ENCODE data around the gene PLTP. TPM values are rescaled to one million over a fixed set of nuclear protein-coding genes. Genes with fewer than 3 reads are reported as not detected.
"Not testable (repeated sequence)": the region's sequence is repeated elsewhere in the genome, so short reads cannot be mapped to it uniquely, and the experiment has no call there.

PLTP gene
- total RNA-seq, 1 donor from 2014 or later, result 19.2 TPM

DNA sequence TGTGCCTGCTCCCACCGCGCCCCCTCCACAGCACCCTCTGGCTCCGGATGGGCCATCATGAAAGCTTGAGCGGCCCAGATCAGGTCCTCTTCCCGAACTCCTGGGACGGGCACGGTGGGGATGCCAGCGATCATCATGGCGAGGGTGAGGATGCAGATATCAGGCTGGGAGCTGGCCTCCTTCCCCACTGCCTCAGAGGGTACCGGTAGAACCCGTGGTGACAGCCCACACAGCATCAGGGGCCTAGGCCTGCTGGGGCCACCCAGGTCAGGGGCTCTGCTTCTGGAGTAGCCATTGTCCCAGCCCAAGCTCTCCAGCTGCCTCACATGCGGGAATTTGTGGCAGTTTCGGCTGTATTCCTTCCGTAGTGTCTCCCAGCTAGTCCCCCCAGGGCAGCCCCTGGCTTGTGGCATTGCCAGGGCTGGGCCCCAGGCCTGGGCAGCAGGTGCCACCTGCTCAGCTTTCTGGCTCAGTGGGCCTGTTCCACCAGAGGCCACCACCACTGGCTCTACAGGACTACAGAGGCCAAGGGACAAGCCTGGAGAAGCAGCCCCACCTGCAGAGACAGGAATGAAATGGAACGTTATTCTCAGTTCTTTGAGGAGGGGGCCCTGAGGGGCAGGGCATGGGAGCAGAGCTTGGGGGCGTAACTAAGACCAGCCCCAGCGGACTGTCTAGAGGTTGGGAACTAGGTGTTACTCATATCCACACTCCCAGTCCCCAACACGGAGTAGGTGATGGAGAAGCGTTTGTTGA lies 25.2 kb downstream of the PLTP start:
- FAIRE-seq (no peak), DNase-seq (ENCODE audit: low spot score in 2 of 2) (no peak)

DNA sequence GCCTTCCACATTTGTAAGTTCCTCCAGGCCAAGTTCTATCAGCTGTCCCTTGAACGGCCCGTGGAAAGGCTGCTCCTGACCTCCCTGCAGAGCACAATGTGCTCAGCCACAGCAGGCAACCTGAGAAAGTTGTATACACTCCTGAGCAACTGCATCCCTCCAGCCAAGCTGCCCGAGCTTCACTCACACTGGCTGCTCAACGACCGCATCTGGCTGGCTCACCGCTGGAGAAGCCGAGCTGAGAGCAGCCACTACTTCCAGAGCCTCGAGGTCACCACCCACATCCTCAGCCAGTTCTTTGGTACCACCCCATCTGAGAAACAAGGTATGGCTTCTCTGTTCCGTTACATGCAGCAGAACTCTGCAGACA lies 28.9 kb downstream of the PLTP start:
- FAIRE-seq, result no peak
- no peak for DNase-seq (ENCODE audit: low spot score in 2 of 2)

DNA sequence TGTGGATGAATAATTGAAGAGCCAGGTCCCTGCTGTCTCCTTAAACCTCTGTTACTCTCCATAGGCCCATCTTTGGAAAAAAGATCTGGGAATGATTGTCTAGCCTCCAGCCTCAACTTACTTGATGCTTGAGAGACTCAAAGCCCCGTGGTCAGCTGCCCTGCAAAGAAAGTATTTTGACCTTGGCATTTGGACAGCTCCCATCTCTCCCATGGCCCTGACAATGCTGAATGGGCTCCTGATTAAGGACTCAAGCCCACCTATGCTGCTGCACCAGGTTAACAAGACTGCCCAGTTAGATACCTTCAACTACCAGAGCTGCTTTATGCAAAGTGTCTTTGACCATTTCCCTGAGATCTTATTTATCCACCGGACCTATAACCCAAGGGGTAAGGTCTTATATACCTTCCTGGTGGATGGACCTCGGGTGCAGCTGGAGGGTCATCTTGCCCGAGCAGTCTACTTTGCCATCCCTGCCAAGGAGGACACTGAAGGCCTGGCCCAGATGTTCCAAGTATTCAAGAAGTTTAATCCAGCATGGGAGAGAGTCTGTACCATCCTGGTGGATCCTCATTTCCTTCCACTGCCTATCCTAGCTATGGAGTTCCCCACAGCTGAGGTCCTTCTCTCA lies 29.4 kb downstream of the PLTP start:
- DNase-seq (ENCODE audit: low spot score in 2 of 2) (no peak), FAIRE-seq (no peak)

DNA sequence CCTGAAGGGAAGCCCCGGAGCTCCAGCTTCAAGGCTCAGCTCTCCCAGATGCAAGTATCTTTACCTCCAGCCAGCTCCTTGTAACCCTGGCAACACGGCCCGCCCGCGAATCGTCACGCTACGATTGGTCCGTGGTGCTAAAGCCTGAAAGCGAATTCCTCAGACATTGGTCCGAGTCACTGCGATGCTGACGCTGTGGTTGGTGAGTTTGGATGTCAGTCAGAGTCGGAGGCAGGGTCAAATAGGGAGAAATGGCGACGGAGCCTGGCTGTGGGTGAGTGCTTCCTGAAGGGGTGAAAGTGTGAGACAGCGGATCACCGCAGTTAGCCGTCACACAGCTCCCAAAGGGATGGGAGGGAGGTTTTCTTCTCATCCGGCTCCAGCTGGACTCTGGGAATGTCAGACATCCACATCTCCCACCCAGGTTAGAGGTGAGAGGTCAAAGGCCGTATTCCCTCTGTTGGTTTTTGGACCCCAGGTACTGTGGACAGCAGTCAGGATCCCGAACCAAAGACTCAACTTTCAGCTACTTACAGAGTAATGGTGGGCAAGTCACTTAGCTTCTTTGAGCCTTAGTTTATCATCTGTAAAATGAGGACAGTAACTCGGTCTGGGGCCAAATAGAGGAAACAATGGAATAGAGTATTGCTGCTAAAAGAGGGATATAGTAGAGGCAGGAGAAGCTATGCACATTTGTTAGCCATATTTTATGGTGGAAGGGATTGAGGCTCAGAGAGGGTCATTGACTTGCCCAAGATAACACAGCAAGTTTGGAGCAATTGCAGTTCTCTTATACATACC lies 30.8 kb downstream of the PLTP start, which contains the start of gene ZSWIM1:
ZSWIM1 (plus strand) TSS at position 240 of the 801 bp plus-strand sequence. CDS start 1,366 bp downstream, outside the sequence.
- FAIRE-seq, result peak; percentile 92
- DNase-seq (ENCODE audit: low spot score in 2 of 2), result peak; percentile 85 to 94

DNA sequence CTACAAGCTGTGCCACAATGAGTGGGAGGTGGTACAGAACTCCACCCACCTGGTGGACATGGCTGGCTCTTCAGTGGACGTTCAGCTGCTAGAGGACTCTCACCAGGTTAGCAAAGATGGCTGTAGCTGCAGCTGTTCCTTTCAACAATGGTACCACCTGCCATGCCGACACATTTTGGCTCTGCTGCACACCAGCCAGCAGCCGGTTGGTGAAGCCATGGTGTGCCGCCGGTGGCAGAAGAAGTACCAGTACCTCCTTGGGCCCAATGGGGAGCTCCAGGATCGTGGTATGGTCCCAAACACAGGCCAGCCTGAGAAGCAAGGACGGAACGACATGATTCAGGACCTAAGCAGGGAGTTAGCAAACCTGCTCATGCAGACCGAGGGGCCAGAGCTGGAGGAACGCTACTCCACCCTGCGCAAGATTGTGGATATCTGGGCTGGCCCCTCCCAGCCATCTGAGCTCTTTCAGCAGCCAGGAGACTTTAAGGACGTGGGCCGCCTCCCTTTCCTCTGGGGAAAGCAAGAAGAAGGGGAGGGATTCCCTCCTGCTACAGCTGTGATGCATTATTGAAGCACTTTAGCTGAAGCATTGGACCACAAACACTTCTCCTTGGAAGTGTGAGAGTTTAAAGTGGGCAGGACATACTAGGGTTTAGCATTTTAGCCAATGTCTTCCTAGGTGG lies 33.7 kb downstream of the PLTP start:
- no peak for DNase-seq (ENCODE audit: low spot score in 2 of 2)
- no peak for FAIRE-seq

DNA sequence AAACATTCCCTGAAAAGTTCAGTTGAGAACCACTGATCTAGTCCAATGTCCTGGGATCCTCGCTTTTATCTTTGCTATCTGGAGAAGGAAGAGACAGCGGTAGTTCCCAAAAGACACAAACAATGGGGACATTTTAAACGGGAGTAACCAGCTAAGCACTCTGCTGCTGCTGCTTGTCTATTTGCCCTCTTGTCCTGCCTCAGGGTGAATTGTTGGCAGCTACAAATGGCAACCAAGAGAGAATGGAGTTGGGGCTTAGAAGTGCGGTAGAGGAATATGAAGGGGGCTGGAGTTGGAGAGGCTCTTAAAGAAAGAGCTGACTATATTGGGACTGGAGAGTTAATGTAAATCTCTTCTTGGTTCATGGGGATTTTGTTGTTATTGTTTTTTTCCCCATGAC lies 37.4 kb downstream of the PLTP start:
- DNase-seq (ENCODE audit: low spot score in 2 of 2), result no peak
- no peak for FAIRE-seq

DNA sequence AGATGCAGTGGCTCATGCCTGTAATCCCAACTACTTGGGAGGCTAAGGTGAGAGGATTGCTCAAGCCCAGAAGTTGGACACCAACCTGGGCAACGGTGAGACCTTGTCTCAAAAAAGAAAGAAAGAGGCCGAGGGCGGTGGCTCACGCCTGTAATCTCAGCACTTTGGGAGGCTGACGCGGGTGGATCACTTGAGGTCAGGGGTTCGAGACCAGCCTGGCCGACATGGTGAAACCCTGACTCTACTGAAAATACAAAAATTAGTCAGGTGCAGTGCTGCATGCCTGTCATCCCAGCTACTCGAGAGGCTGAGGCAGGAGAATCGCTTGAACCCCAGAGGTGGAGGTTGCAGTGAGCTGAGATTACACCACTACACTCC lies 37.9 kb downstream of the PLTP start:
- not testable (repeated sequence) for DNase-seq (ENCODE audit: low spot score in 2 of 2); FAIRE-seq

DNA sequence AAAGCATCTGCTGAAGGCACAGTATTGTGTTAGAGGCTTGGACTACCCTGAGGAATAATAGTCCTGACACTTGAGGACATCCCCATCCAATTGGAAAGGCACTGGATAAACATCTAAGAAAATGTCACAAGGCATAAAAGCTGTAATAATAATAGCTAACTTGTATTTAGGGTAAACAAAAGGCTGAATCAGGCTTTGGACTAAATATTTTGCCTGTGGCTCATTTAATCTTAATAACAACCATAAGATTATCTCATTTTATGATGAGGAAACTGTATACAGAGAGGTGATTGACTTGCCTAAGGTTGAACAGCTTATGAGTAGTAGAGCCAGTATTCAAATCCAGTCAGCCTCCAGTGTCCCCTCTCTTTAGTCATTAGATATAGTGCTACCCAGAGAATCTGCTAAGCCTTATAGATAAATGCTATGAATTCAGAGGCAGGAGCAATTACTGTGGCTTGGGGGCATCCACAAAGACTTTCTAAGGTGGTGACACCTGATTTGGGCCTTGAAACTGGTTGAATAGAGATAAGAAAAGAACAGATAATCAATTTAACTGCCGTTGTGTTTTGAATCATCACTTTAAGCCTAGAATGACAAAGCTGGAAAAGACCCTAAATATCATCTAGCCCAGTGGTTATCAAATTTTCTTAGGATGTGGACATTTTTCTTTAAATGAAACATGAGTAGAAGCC lies 38.4 kb downstream of the PLTP start:
- FAIRE-seq (no peak), DNase-seq (ENCODE audit: low spot score in 2 of 2) (no peak)

DNA sequence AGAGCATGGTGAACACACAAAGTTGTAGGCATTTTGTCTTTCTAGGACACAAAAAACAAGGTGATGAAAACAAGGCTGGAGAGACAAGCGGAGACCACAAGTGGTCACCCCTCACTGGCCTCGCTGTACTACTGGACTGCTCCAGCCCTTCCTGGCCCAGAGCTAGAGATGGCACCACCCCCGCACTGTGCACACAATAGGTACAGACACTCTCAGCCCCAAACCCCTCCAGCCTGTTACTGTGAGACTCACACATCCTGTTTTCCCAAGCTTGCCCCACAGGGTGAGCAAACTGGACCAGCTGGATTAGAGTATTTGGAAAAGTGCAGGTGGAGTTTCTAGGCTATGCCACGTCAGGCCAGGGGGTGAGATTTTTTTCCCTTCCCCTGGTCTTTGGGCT lies 39.3 kb downstream of the PLTP start:
- FAIRE-seq (no peak), DNase-seq (ENCODE audit: low spot score in 2 of 2) (no peak)

DNA sequence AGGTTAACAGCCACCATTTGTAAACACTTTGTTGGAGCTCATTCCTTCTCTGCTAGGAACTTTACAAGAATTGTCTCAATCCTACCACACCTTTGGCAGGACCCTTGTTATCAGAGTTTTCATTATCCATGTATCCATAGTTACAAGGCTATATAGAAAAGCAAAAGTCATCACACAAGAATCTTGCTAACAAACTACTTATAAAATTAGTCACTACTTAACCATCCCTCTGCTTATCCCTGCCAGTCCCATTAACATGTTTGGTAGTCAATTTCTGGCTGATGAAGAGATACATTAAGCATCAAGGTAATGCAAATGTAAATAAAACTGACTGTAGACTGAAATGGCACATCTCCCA lies 44.2 kb downstream of the PLTP start:
- DNase-seq (ENCODE audit: low spot score in 2 of 2), result no peak
- FAIRE-seq, result no peak

DNA sequence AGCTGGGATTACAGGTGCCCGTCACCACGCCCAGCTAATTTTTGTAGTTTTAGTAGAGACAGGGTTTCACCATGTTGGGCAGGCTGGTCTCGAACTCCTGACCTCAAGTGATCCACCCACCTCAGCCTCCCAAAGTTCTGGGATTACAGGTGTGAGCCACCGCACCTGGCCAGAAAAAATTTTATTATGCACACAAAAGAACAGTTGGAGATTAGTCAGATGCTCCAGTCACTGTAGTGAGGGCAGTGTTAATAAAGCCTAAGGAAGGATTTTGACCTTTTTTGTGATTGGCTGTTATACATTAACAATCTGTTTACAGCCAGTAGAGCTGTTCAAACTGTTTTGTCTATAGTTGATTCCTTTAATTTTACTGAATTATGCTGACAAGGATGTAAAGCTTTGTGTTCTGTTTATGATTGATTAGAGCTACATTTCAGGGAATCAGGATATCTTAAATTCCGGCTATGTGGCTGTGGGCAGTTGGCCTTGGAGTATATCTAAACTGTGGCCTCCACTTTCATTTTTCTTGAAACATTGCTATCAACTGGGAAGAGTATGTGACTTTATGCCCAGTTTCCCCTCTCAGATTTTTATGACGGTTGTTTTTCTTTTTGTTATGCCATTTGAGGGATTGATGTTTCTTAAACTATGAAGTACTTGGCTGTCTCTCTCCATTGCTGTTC lies 44.7 kb downstream of the PLTP start:
- FAIRE-seq, result no peak
- DNase-seq (ENCODE audit: low spot score in 2 of 2), result no peak

DNA sequence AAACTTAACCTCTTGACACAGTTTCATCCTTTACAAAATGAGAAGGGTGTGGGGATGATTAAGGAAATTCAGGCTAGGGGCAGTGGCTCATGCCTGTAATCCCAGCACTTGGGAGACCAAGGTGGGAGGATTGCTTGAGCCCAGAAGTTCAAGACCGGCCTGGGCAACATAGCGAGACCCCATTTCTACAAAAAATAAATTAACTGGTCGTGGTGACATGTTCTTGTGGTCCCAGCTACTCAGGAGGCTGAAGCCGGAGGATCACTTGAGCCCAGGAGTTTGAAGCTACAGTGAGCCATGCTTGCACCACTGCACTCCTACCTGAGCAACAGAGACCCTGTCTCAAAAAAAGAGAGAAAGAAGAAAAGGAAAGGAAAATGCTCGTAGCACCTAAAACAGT lies 45.5 kb downstream of the PLTP start:
- FAIRE-seq, result no peak
- no peak for DNase-seq (ENCODE audit: low spot score in 2 of 2)

DNA sequence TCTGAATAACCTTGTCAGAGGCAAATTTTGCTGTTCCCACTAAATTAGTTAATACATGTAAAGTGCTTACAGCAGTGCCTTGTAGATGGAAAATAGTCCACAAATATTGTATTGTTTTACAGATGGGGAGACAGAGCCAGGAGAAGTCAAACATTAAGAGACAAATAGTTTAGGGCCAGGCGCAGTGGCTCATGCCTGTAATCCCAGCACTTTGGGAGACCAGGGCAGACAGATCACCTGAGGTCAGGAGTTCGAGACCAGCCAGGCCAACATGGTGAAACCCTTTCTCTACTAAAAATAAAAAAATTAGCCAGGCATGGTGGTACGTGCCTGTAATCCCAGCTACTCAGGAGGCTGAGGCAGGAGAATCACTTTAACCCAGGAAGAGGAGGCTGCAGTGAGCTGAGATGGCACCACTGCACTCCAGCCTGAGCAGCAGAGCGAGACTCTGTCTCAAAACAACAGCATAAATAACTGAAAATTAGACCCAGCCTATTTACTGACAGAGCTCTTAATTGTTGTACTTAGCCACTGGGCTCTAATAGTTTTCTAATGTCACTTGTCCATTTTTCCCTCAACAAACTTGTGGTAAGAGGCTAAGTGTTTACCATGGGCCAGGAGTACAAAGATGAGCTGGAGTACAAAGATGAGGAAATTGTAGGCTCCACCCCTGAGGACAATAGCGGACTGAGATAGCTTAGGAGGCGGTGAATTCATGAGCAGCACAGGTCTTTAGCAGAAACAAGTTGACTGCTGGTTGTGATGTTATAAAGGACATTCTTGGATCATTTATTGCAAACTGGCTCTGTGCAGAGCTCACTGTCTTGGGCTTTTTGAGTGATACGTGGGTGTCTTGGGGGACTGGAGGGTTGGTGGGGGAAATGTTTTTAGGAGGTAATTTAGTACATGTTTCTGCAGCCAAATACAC lies 48.1 kb downstream of the PLTP start:
- no peak for FAIRE-seq

DNA sequence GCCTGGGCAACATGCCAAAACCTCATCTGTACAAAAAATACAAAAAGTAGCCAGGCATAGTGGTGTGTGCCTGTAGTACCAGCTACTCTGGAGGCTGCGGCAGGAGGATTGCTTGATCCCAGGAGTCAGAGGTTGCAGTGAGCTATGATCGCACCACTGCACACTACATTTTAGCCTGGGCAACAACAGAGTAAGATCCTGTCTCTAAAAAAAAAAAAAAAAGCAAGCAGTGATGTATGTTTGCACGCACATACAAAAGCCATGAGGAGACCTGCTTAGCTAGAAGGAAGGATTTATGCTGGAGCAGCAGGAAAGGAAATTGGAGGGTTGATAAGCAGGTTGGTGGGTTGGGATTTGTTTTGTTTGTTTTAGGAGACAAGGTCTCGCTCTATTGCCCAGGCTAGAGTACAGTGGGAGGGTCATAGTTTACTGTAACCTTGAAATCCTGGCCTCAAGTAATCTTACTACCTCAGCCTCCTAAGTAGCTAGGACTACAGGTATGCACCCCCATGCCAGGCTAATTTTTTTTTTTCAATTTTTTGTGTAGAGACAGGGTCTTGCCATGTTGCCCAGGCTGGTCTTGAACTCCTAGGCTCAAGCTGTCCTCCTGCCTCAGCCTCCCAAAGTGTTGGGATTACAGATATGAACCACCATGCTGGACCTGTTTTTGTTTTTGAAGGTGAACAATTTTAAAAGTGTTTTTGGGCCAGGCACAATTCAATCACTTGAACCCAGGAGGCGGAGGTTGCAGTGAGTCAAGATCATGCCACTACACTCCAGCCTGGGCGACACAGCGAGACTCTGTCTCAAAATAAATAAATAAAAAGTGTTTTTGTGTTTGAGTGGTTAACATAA lies 50.5 kb downstream of the PLTP start:
- FAIRE-seq (no peak), DNase-seq (ENCODE audit: low spot score in 2 of 2) (no peak)

More for the DNA sequence above, 48.1 kb downstream of the PLTP start:
- DNase-seq (ENCODE audit: low spot score in 2 of 2), result no peak

DNA sequence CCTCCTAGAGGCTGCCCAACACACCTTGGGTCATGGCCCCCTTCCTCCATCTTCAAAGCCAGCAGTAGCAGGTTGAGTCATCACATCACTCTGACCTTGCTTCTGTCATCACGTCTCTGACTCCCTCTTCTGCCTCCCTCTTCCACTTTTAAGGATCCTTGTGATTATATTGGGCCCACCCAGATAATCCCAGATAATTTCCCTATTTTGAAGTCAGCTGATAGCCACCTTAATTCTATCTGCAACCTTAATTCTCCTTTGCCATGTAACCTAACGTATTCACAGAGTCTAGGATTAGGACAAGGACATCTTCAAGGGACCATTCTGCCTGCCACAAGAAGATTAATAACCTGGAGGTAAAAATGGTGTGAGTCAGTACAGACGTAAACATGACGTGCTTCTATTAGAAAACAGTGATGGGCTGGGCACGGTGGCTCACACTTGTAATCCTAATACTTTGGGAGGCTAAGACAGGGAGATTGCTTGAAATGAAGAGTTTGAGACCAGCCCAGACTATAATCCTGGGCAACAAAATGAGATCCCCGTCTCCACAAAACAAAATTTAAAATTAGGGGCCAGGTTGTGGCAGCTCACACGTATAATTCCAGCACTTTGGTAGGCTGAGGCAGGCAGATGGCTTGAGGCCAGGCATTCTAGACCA lies 51.3 kb downstream of the PLTP start:
- no peak for FAIRE-seq
- no peak for DNase-seq (ENCODE audit: low spot score in 2 of 2)

DNA sequence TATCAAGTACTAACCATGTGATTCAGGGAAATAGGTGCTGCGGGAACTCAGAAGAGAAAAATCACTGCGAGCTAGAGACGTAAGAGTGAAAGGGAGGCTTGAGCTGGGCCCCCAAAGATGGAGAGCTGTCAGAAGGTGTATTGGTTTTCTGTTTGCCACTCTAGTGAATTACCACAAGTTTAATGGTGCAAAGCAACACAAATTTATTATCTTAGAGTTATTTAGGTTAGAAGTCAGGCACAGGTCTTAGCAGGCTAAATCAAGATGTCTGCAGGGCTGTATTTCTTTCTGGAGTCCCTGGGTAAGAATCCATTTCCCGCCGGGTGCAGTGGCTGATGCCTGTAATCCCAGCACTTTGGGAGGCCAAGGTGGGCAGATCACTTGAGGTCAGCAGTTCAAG lies 52.0 kb downstream of the PLTP start:
- DNase-seq (ENCODE audit: low spot score in 2 of 2), result no peak
- no peak for FAIRE-seq

DNA sequence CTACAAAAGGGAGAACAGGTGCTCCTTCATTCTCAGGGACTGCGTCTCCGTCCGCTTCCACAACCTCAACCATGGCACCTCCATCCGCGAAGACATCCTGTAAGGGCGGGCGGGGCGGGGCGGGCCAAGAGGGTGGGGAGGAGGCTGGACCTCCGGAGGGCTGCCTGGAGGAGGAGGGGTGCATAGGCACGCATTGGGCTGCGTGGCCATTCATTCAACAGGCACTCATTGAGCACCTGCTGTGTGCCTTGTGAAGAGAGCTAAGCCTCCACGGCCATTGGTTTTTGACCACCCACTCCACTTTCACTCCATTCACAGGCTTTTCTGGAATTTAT lies 54.1 kb downstream of the PLTP start:
- no peak for DNase-seq (ENCODE audit: low spot score in 2 of 2)
- FAIRE-seq, result no peak
